Kidney (tissue), 14 donors: ENCODE data around the gene MACROD2. TPM values are rescaled to one million over a fixed set of nuclear protein-coding genes. Genes with fewer than 3 reads are reported as not detected.
"Not testable (repeated sequence)": the region's sequence is repeated elsewhere in the genome, so short reads cannot be mapped to it uniquely, and the experiment has no call there.

Experiments used
- DNase-seq, 5 donors: peaks; one replicate each; pipeline ENCODE4 v3.0.0-alpha.2; 2013 to 2020
- FAIRE-seq: peaks from 2 replicates; lab custom pipeline; 2012; peaks lifted over from hg19 to GRCh38; lab: Jason Lieb, UNC
- H3K27ac ChIP-seq, 2 donors: one replicate each; pipeline ENCODE4 v1.7.0; 2013; ENCODE audit warnings: low read depth in 2 of 2, low read length in 2 of 2, inconsistent platforms in 1 of 2
- H3K27me3 ChIP-seq: one replicate; pipeline ENCODE4 v1.7.1; 2013; ENCODE audit warnings: low read length, inconsistent platforms; ENCODE audit not compliant: control insufficient read depth, insufficient read depth
- H3K36me3 ChIP-seq, 3 donors: one replicate each; pipeline versions ENCODE4 v1.7.0 to v1.7.1; 2013; ENCODE audit warnings: low read length in 3 of 3, control low read depth in 1 of 3, inconsistent platforms in 1 of 3; ENCODE audit not compliant: insufficient read depth in 3 of 3, control insufficient read depth in 2 of 3
- H3K4me1 ChIP-seq, 3 donors: one replicate each; pipeline versions ENCODE4 v1.7.0 to v1.7.1; 2013; ENCODE audit warnings: low read length in 3 of 3, inconsistent platforms in 1 of 3, low read depth in 1 of 3; ENCODE audit not compliant: control insufficient read depth in 2 of 3, insufficient read depth in 2 of 3
- H3K4me3 ChIP-seq, 3 donors: one replicate each; pipeline versions ENCODE4 v1.7.0 to v1.8.1; 2013; ENCODE audit warnings: low read length in 3 of 3, control low read depth in 1 of 3, inconsistent platforms in 1 of 3
- H3K9ac ChIP-seq, 3 donors: one replicate each; pipeline versions ENCODE4 v1.7.0 to v1.7.1; 2013; ENCODE audit warnings: low read length in 3 of 3, control low read depth in 1 of 3, inconsistent platforms in 1 of 3
- H3K9me3 ChIP-seq, 3 donors: one replicate each; pipeline versions ENCODE4 v1.7.0 to v1.7.1; 2013; ENCODE audit warnings: low read length in 3 of 3, control low read depth in 1 of 3, inconsistent platforms in 1 of 3; ENCODE audit not compliant: control insufficient read depth in 2 of 3, insufficient read depth in 1 of 3
- intact Hi-C: fragments of 100-400 bp; cut with DNase I; formaldehyde crosslinking; loops from one replicate; pipeline ENCODE4 v1.11.1; 2022
- polyA plus RNA-seq: library from polyadenylated mRNA; stranded (reverse); fragments of 350-450 nt; fragmentation: Illumina TruSeq; extraction: RNeasy Lipid Tissue Mini Kit (QIAGEN cat#74804); gene quantifications from one replicate; pipeline ENCODE4 v1.2.3, GENCODE V29; 2014; ENCODE audit warnings: low read depth, low replicate concordance; ENCODE audit not compliant: insufficient read depth
- total RNA-seq: library from RNA; stranded (reverse); fragmentation: NEBNext Ultra II Directional; extraction: Animal tissue kit (Norgen Biotek cat#: 25700); gene quantifications from one replicate; pipeline ENCODE4 v1.2.1, GENCODE V29; 2021
- TF ChIP-seq, protein P1 (sequence below): IDR thresholded peaks from 3 replicates; pipeline ENCODE4 v1.5.1; 2012; ENCODE audit warnings: mild to moderate bottlenecking, moderate library complexity, borderline replicate concordance; ENCODE audit not compliant: insufficient read depth; ENCODE audit errors: extremely low read depth
- donor health status: control.
- donor health status: control.
- donor health status: control.
- donor health status: control.
- donor health status: control.
- donor health status: DM: yes; HTN: yes; CAD: no.
- donor health status: Normal renal cell carcinoma (clear cell type).

Gene MACROD2
- total and polyA plus RNA-seq, 2 donors from 2014 or later, result 3.0 to 10.0 TPM

- no peak overlapping the region for H3K9ac ChIP-seq
- no peak overlapping the region for H3K4me3 ChIP-seq
- DNase-seq (no peak), FAIRE-seq (no peak)
- no peaks in the 10 kb centered on the region for H3K27me3 ChIP-seq
- H3K4me1 ChIP-seq, result no peaks in the 10 kb centered on the region
- no peak overlapping the region for H3K27ac ChIP-seq
- no peaks in the 10 kb centered on the region for H3K9me3 ChIP-seq
- intact Hi-C loops, result no loop called here
- TF ChIP-seq, protein P1, sequence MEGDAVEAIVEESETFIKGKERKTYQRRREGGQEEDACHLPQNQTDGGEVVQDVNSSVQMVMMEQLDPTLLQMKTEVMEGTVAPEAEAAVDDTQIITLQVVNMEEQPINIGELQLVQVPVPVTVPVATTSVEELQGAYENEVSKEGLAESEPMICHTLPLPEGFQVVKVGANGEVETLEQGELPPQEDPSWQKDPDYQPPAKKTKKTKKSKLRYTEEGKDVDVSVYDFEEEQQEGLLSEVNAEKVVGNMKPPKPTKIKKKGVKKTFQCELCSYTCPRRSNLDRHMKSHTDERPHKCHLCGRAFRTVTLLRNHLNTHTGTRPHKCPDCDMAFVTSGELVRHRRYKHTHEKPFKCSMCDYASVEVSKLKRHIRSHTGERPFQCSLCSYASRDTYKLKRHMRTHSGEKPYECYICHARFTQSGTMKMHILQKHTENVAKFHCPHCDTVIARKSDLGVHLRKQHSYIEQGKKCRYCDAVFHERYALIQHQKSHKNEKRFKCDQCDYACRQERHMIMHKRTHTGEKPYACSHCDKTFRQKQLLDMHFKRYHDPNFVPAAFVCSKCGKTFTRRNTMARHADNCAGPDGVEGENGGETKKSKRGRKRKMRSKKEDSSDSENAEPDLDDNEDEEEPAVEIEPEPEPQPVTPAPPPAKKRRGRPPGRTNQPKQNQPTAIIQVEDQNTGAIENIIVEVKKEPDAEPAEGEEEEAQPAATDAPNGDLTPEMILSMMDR, result no peak
- no peaks in the 10 kb centered on the region for H3K36me3 ChIP-seq
Measured at GRCh38 chr20:14030991-14031390, 35.7 kb downstream of the MACROD2 start.

GRCh38 chr20:14033310-14033709 is 38.0 kb downstream of the MACROD2 start:
- intact Hi-C loops, result no loop called here
- H3K9me3 ChIP-seq, result no peaks in the 10 kb centered on the region
- FAIRE-seq (no peak), DNase-seq (no peak)
- H3K36me3 ChIP-seq, result no peaks in the 10 kb centered on the region
- no peaks in the 10 kb centered on the region for H3K4me1 ChIP-seq
- H3K9ac ChIP-seq, result no peak overlapping the region
- H3K4me3 ChIP-seq, result no peak overlapping the region
- TF ChIP-seq, protein P1, result no peak
- H3K27ac ChIP-seq, result no peak overlapping the region
- H3K27me3 ChIP-seq, result no peaks in the 10 kb centered on the region

DNA sequence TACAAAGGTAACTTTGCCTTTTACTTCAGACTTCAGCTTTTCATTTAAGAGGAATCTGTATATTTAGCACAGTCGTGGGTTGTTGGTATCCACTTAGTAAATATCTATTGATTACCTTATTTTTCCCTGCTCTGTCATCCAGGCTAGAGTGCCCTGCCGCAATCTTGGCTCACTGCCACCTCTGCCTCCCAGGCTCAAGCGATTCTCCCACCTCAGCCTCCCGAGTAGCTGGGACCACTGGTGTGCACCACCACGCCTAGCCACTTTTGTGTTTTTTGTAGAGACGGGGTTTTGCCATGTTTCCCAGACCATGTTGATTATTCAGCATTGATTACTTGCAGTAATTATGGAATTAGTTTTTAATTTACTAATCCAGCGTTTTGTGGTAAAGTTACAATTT is 41.3 kb downstream of the MACROD2 start:
- Histone ChIP-seq H3K4me1 (no peaks in the 10 kb centered on the region), H3K27me3 (no peaks in the 10 kb centered on the region), H3K27ac (no peak overlapping the region), H3K4me3 (no peak overlapping the region), H3K36me3 (no peaks in the 10 kb centered on the region), H3K9me3 (no peaks in the 10 kb centered on the region), H3K9ac (no peak overlapping the region)
- DNase-seq (no peak), FAIRE-seq (no peak)
- intact Hi-C loops, result no loop called here
- TF ChIP-seq, protein P1, result no peak

GRCh38 chr20:14044712-14045276 is 49.5 kb downstream of the MACROD2 start:
- DNase-seq, result peak in 1 of 5 donors; percentile 46
- FAIRE-seq, H3K27ac ChIP-seq, H3K27me3 ChIP-seq, H3K4me1 ChIP-seq, H3K9me3 ChIP-seq, H3K9ac ChIP-seq, H3K4me3 ChIP-seq, intact Hi-C loops, H3K36me3 ChIP-seq: not testable (repeated sequence)
